ENCODE measurements around the gene LAMTOR4.

LAMTOR4 gene

GRCh38 chr7:100118388-100119071 lies 30.2 kb upstream of the LAMTOR4 start:
- H3K27me3 ChIP-seq (ENCODE audit: insufficient read depth, insufficient read length) = no peaks in the 10 kb centered on the region
- TF ChIP-seq YY1 (IDR thresholded peaks at IDR 0.05; ENCODE audit: insufficient read depth, insufficient read length) (no peak), ZNF274 (IDR thresholded peaks at IDR 0.05; ENCODE audit: low read depth, low read length) (no peak)
- no peaks in the 10 kb centered on the region for H3K4me1 ChIP-seq (ENCODE audit: insufficient read depth, insufficient read length)
- peaks cover 29% of the 10 kb centered on the region for H3K36me3 ChIP-seq (ENCODE audit: insufficient read depth, insufficient read length, low read length)
- DNase-seq (ENCODE audit: low read depth, low spot score) = no peak
- no peaks in the 10 kb centered on the region for H3K9me3 ChIP-seq (ENCODE audit: insufficient read depth, low read length)
- peak overlapping the region; percentile 96 for H3K9ac ChIP-seq (ENCODE audit: insufficient read length, low read depth)
- H3K4me3 ChIP-seq (ENCODE audit: insufficient read length, low read depth) = peak overlapping the region; percentile 87

GRCh38 chr7:100119072-100119969 lies 29.4 kb upstream of the LAMTOR4 start, which contains the start of the genes CNPY4 and TAF6:
Gene CNPY4 (plus strand): TSS chr7:100119634. CDS start chr7:100119745, 111 bp downstream.
Gene TAF6 (minus strand): TSS chr7:100119358. CDS start chr7:100114209, 5,149 bp downstream.
- H3K27me3 ChIP-seq (ENCODE audit: insufficient read depth, insufficient read length) = no peaks in the 10 kb centered on the region
- peak; percentile 94 for DNase-seq (ENCODE audit: low read depth, low spot score)
- peak within 1 kb of the TSS; percentile 96 for H3K9ac ChIP-seq (ENCODE audit: insufficient read length, low read depth)
- no peaks in the 10 kb centered on the region for H3K4me1 ChIP-seq (ENCODE audit: insufficient read depth, insufficient read length)
- TF ChIP-seq YY1 (IDR thresholded peaks at IDR 0.05; ENCODE audit: insufficient read depth, insufficient read length) (peak; percentile 90), ZNF274 (IDR thresholded peaks at IDR 0.05; ENCODE audit: low read depth, low read length) (no peak), SUZ12 (IDR thresholded peaks at IDR 0.05; ENCODE audit: extremely low read depth, insufficient read depth, insufficient read length) (no peak)
- no peaks in the 10 kb centered on the region for H3K9me3 ChIP-seq (ENCODE audit: insufficient read depth, low read length)
- H3K36me3 ChIP-seq (ENCODE audit: insufficient read depth, insufficient read length, low read length) = peaks cover 23% of the 10 kb centered on the region
- H3K4me3 ChIP-seq (ENCODE audit: insufficient read length, low read depth) = peak within 1 kb of the TSS; percentile 87

- Histone ChIP-seq H3K4me1 (ENCODE audit: insufficient read depth, insufficient read length) (peaks cover 5% of the 10 kb centered on the region), H3K4me3 (ENCODE audit: insufficient read length, low read depth) (peak overlapping the region; percentile 87), H3K27me3 (ENCODE audit: insufficient read depth, insufficient read length) (no peaks in the 10 kb centered on the region), H3K9ac (ENCODE audit: insufficient read length, low read depth) (peak overlapping the region; percentile 79), H3K9me3 (ENCODE audit: insufficient read depth, low read length) (no peaks in the 10 kb centered on the region), H3K36me3 (ENCODE audit: insufficient read depth, insufficient read length, low read length) (peaks cover 26% of the 10 kb centered on the region)
- DNase-seq (ENCODE audit: low read depth, low spot score) = no peak
- TF ChIP-seq YY1 (IDR thresholded peaks at IDR 0.05; ENCODE audit: insufficient read depth, insufficient read length) (no peak), ZNF274 (IDR thresholded peaks at IDR 0.05; ENCODE audit: low read depth, low read length) (no peak), SUZ12 (IDR thresholded peaks at IDR 0.05; ENCODE audit: extremely low read depth, insufficient read depth, insufficient read length) (no peak)
Measured at GRCh38 chr7:100119970-100120732, 28.6 kb upstream of the LAMTOR4 start.

DNA sequence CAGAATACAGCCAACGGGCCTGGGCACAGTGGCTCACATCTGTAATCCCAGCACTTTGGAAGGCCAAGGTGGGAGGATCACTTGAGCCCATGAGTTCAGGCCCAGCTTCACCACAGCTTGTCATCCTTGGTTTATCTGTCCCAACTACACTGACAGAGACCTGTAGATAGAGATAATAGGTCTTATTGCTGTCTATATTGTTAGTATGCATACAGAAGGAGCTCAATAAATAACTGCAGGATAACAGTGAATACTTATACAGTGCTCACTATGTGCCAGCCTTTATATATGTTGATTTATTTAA lies 28.0 kb upstream of the LAMTOR4 start:
- Histone ChIP-seq H3K27me3 (ENCODE audit: insufficient read depth, insufficient read length) (no peaks in the 10 kb centered on the region), H3K36me3 (ENCODE audit: insufficient read depth, insufficient read length, low read length) (peaks cover 26% of the 10 kb centered on the region), H3K4me1 (ENCODE audit: insufficient read depth, insufficient read length) (peaks cover 7% of the 10 kb centered on the region), H3K9ac (ENCODE audit: insufficient read length, low read depth) (peak overlapping the region; percentile 24), H3K9me3 (ENCODE audit: insufficient read depth, low read length) (no peaks in the 10 kb centered on the region), H3K4me3 (ENCODE audit: insufficient read length, low read depth) (no peak overlapping the region)
- TF ChIP-seq ZNF274 (IDR thresholded peaks at IDR 0.05; ENCODE audit: low read depth, low read length) = no peak
- no peak for TF ChIP-seq YY1 (IDR thresholded peaks at IDR 0.05; ENCODE audit: insufficient read depth, insufficient read length)
- no peak for DNase-seq (ENCODE audit: low read depth, low spot score)

DNA sequence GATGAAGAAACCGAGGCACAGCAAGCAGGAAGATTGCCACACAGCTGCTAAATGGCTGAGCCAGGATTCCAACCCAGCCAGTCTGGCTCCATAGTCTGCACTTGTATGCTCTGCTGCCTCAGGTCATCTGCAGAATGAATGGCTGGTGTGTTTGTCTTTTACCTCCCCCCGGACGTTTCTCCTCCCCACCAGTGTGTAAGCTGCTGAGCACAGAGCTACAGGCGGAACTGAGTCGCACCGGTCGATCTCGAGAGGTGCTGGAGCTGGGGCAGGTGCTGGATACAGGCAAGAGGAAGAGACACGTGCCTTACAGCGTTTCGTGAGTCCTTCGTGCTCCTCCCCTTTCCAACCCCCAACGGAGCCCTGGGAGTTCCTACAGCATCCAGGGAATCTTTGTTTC lies 26.7 kb upstream of the LAMTOR4 start:
- Histone ChIP-seq H3K4me3 (ENCODE audit: insufficient read length, low read depth) (no peak overlapping the region), H3K4me1 (ENCODE audit: insufficient read depth, insufficient read length) (peaks cover 7% of the 10 kb centered on the region), H3K36me3 (ENCODE audit: insufficient read depth, insufficient read length, low read length) (peaks cover 19% of the 10 kb centered on the region), H3K27me3 (ENCODE audit: insufficient read depth, insufficient read length) (no peaks in the 10 kb centered on the region), H3K9ac (ENCODE audit: insufficient read length, low read depth) (no peak overlapping the region), H3K9me3 (ENCODE audit: insufficient read depth, low read length) (no peaks in the 10 kb centered on the region)
- TF ChIP-seq ZNF274 (IDR thresholded peaks at IDR 0.05; ENCODE audit: low read depth, low read length) = no peak
- TF ChIP-seq SUZ12 (IDR thresholded peaks at IDR 0.05; ENCODE audit: extremely low read depth, insufficient read depth, insufficient read length) = no peak
- TF ChIP-seq YY1 (IDR thresholded peaks at IDR 0.05; ENCODE audit: insufficient read depth, insufficient read length) = no peak
- DNase-seq (ENCODE audit: low read depth, low spot score) = no peak

DNA sequence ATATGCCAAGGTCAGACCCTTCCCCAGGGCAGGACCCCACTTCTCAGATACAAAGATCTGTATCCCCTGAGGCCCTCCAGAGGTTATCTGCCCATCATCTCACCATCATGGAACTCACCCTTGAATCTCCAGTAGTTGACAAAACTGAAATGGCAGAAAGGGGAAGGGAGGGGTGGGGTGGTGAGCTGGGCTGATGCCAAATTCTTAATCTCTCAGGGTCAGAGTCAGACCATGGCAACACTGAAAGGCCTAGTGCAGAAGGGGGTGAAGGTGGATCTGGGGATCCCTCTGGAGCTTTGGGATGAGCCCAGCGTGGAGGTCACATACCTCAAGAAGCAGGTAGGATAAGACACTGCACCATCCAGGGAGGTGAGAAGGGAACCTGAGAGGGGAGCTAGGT lies 26.1 kb upstream of the LAMTOR4 start:
- DNase-seq (ENCODE audit: low read depth, low spot score) = no peak
- Histone ChIP-seq H3K4me1 (ENCODE audit: insufficient read depth, insufficient read length) (peaks cover 7% of the 10 kb centered on the region), H3K36me3 (ENCODE audit: insufficient read depth, insufficient read length, low read length) (peaks cover 19% of the 10 kb centered on the region), H3K9ac (ENCODE audit: insufficient read length, low read depth) (no peak overlapping the region), H3K27me3 (ENCODE audit: insufficient read depth, insufficient read length) (peaks cover under 1% of the 10 kb centered on the region), H3K4me3 (ENCODE audit: insufficient read length, low read depth) (no peak overlapping the region), H3K9me3 (ENCODE audit: insufficient read depth, low read length) (no peaks in the 10 kb centered on the region)
- TF ChIP-seq YY1 (IDR thresholded peaks at IDR 0.05; ENCODE audit: insufficient read depth, insufficient read length) = no peak
- TF ChIP-seq SUZ12 (IDR thresholded peaks at IDR 0.05; ENCODE audit: extremely low read depth, insufficient read depth, insufficient read length) = no peak
- TF ChIP-seq ZNF274 (IDR thresholded peaks at IDR 0.05; ENCODE audit: low read depth, low read length) = no peak
